Endothelial cell of umbilical vein (primary cell): ENCODE results near the gene ZNF774. TPM values are rescaled to one million over a fixed set of nuclear protein-coding genes. Genes with fewer than 3 reads are reported as not detected.
A peak's percentile ranks its signal among the peaks of the same experiment; 100 is the strongest.
"Not testable (repeated sequence)": the region's sequence is repeated elsewhere in the genome, so short reads cannot be mapped to it uniquely, and the experiment has no call there.

Experiments
- Bru-seq: library from RNA; stranded (reverse); fragments of 400-500 nt; gene quantifications from one replicate; lab custom pipeline; 2021; lab: Mats Ljungman, UMichigan
- BruChase-seq, 2 experiments: library from RNA; stranded (reverse); fragments of 400-500 nt; gene quantifications; one replicate each; lab custom pipeline; 2021; lab: Mats Ljungman, UMichigan
- BruUV-seq: library from RNA; stranded (reverse); fragments of 400-500 nt; replicated peaks from 2 replicates; lab custom pipeline; 2021; lab: Mats Ljungman, UMichigan
- CTCF ChIA-PET: fragments of 300-600, 350-600 bp; sonication (Branson Sonifier 250); formaldehyde crosslinking; loops from one replicate; lab custom pipeline; 2021; ENCODE audit warnings: antibody characterized with exemption, inconsistent platforms; lab: Charles Lee
- POLR2A ChIA-PET: fragments of 300-600, 350-600 bp; sonication (Branson Sonifier 250); formaldehyde crosslinking; loops from one replicate; lab custom pipeline; 2021; ENCODE audit warnings: antibody characterized with exemption, inconsistent platforms; lab: Charles Lee
- DNase-seq: peaks from one replicate; pipeline ENCODE4 v3.0.0-alpha.2; 2011; ENCODE audit warnings: low read depth, low spot score
- FAIRE-seq: peaks from 2 replicates; lab custom pipeline; 2011; peaks lifted over from hg19 to GRCh38; lab: Jason Lieb, UNC
- H2AFZ ChIP-seq: 2 replicates; pipeline ENCODE4 v1.6.0; 2012; ENCODE audit warnings: low read depth, low read length, control low read depth, inconsistent platforms
- H3K27ac ChIP-seq: 2 replicates; pipeline ENCODE4 v1.5.1; 2011; ENCODE audit warnings: low read depth, mild to moderate bottlenecking, control low read depth, low read length, moderate library complexity; ENCODE audit not compliant: insufficient read depth
- H3K27me3 ChIP-seq, 2 experiments: 2 replicates each; pipeline versions ENCODE4 v1.6.0 to v1.6.1; 2011; ENCODE audit warnings: low read length in 2 of 2, mixed read lengths in 1 of 2; ENCODE audit not compliant: control insufficient read depth in 2 of 2, insufficient read depth in 2 of 2
- H3K36me3 ChIP-seq, 2 experiments: 2 replicates in 1 of 2; 3 replicates in 1 of 2; pipeline ENCODE4 v1.5.1; 2011; ENCODE audit warnings: low read length in 2 of 2, mild to moderate bottlenecking in 1 of 2, moderate library complexity in 1 of 2; ENCODE audit not compliant: control insufficient read depth in 2 of 2, insufficient read depth in 2 of 2; ENCODE audit errors: extremely low read depth in 1 of 2
- H3K4me1 ChIP-seq: 3 replicates; pipeline ENCODE4 v1.5.1; 2011; ENCODE audit warnings: mild to moderate bottlenecking, low read length; ENCODE audit not compliant: control insufficient read depth, insufficient read depth; ENCODE audit errors: extremely low read depth
- H3K4me2 ChIP-seq: 2 replicates; pipeline ENCODE4 v1.6.1; 2011; ENCODE audit warnings: low read length, control low read depth, mixed read lengths; ENCODE audit not compliant: insufficient read depth
- H3K4me3 ChIP-seq, 3 experiments: fragments of 200-600 bp in 1 of 3; sonication (generic), shearing (Covaris generic) in 1 of 3; replicated peaks in 1 of 3; 2 replicates each; pipeline ENCODE4 v1.5.1; 2011 to 2016; ENCODE audit warnings: control low read depth in 3 of 3, low read length in 3 of 3, mild to moderate bottlenecking in 2 of 3, inconsistent platforms in 1 of 3, low read depth in 1 of 3, moderate library complexity in 1 of 3; ENCODE audit not compliant: insufficient read depth in 1 of 3
- H3K79me2 ChIP-seq: 2 replicates; pipeline ENCODE4 v1.6.0; 2012; ENCODE audit warnings: low read length, inconsistent platforms; ENCODE audit not compliant: control insufficient read depth, insufficient read depth
- H3K9ac ChIP-seq: replicated peaks from 2 replicates; pipeline ENCODE3; 2011; ENCODE audit warnings: low read length, control low read depth; ENCODE audit not compliant: insufficient read depth; ENCODE audit errors: extremely low read depth
- H3K9me1 ChIP-seq: replicated peaks from 3 replicates; pipeline ENCODE4 v1.6.0; 2011; ENCODE audit warnings: mild to moderate bottlenecking, low read length; ENCODE audit not compliant: control insufficient read depth, insufficient read depth; ENCODE audit errors: extremely low read depth
- H3K9me3 ChIP-seq: replicated peaks from 2 replicates; pipeline ENCODE4 v1.5.1; 2012; ENCODE audit warnings: low read length, inconsistent platforms; ENCODE audit not compliant: control insufficient read depth, insufficient read depth
- H4K20me1 ChIP-seq: replicated peaks from 2 replicates; pipeline ENCODE3; 2011; ENCODE audit warnings: mild to moderate bottlenecking, low read length; ENCODE audit not compliant: control insufficient read depth, insufficient read depth; ENCODE audit errors: extremely low read depth
- EZH2 ChIP-seq: IDR thresholded peaks from 2 replicates; pipeline ENCODE4 v1.6.1; 2012; ENCODE audit warnings: borderline replicate concordance, low read depth, mild to moderate bottlenecking, moderate library complexity, low read length, inconsistent platforms; ENCODE audit not compliant: severe bottlenecking
- POLR2A ChIP-seq: IDR thresholded peaks from 2 replicates; pipeline ENCODE4 v1.6.1; 2012; ENCODE audit warnings: low read depth, mild to moderate bottlenecking, control low read depth, low read length
- dilution Hi-C: fragments of 300-500 bp; cut with MboI; formaldehyde crosslinking; loops from one replicate; pipeline ENCODE4 v1.15.0; 2019; ENCODE audit warnings: low sequenced_read_pairs; ENCODE audit not compliant: extremely low pct_ligation_motif_present
- intact Hi-C: fragments of 100-400 bp; cut with micrococcal nuclease; formaldehyde crosslinking; loops from one replicate; pipeline ENCODE4 v1.10.0; 2022
- long read RNA-seq: library from polyadenylated mRNA; stranded (forward); transcript quantifications from one replicate; pipeline ENCODE4 v2.0.0, GENCODE V29; 2021
- polyA minus RNA-seq, 3 experiments: library from RNA; depleted of rRNA, polyadenylated mRNA; stranded (reverse); fragments of >200 nt; gene quantifications; 1 replicate in 1 of 3; 2 replicates in 2 of 3; pipeline ENCODE4 v1.2.3, GENCODE V29; 2011
- polyA plus RNA-seq, 4 experiments: library from polyadenylated mRNA; depleted of rRNA in 3 of 4; stranded (reverse) in 3 of 4; unstranded in 1 of 4; fragments of >200 nt; gene quantifications; 2 replicates each; pipeline versions ENCODE4 v1.2.1 to v1.2.3, GENCODE V29; 2011 to 2012; ENCODE audit warnings: missing spikeins in 1 of 4
- total RNA-seq: library from RNA; stranded (reverse); gene quantifications from 2 replicates; pipeline ENCODE4 v1.2.3, GENCODE V29; 2021
- TF ChIP-seq, protein P1 (sequence below), 2 donors: IDR thresholded peaks; 1 replicate in 1 of 2; 2 replicates in 1 of 2; pipeline ENCODE4 v1.5.1; 2011; ENCODE audit warnings: low read length in 2 of 2, mild to moderate bottlenecking in 2 of 2, moderate library complexity in 2 of 2, control low read depth in 1 of 2, inconsistent platforms in 1 of 2, low read depth in 1 of 2; ENCODE audit not compliant: insufficient read depth in 1 of 2; ENCODE audit errors: extremely low read depth in 1 of 2

Gene ZNF774
- total RNA-seq (2.6 and 3.9 TPM in 2 replicates), polyA plus RNA-seq (0.89 and 0.98 TPM in 2 replicates), polyA minus RNA-seq (0.51 and 1.8 TPM in 2 replicates), Bru-seq, nascent RNA (percentile 36 among the genes with signal in this experiment), BruChase-seq, experiment 1, labeled RNA remaining after a 6-hour chase (percentile 45 among the genes with signal in this experiment), BruChase-seq, experiment 2, labeled RNA remaining after a 2-hour chase (percentile 44 among the genes with signal in this experiment)
- polyA plus RNA-seq (2011; cell fraction: cytosol; rRNA removed) = 0.81 and 1.1 TPM in 2 replicates
- 1.4 and 1.5 TPM in 2 replicates for polyA plus RNA-seq (2011; cell fraction: nucleus; rRNA removed)
- polyA plus RNA-seq (2012) = 1.0 and 1.6 TPM in 2 replicates
- polyA minus RNA-seq (2011; cell fraction: cytosol; rRNA and poly(A)+ RNA removed) = 1.7 TPM
- 0.96 and 1.3 TPM in 2 replicates for polyA minus RNA-seq (2011; cell fraction: nucleus; rRNA and poly(A)+ RNA removed)
- long read RNA-seq, full-length matches to known transcripts = 2 of 3 reads
- long read RNA-seq, partial matches to known transcripts = 0 of 3 reads
- long read RNA-seq, other reads (novel, unspliced or antisense) = 1 of 3 reads

DNA sequence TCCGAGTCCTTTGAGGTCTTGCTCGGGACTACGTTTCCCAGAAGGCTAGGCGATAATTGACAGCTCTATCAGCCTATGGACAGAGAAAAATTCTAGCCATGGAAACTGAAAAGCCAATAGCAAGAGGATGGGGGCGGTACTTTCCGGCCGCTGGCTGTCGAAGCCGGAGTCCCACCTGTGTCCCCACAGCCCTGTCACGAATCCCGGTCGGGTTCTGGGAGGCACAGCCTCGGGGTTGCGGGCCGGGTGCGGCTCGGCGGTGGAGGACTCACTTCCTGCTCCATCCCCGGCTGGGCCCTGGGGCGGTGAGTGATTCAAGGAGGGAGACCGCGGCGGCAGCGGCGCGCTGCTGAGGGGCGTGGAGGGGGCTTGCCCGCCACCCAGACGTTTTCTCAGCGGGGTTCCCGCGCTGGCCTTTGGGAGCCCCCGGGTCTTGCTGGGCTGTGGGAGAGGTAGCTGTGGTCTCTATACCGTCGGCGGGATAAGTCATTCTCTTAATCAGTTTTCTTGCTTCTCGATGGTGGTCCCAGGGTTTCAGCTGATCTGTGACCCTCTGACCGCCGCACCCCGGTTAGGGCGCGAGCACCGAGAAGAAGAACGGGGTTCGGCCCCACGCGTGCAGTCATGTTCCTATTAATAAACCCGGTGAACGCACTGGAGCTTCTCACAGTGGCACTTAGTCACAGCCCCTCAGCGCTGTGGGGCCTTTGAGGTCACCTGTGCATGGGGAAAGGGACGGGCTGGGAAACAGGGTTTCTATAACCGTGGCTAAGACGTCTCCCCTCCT lies at the start of gene ZNF774:
Gene ZNF774, plus strand, starts transcription at position 178 of the 787 bp plus-strand sequence. CDS start 2,377 bp downstream, outside the sequence.
- H3K9me1 ChIP-seq = no peaks in the 10 kb centered on the region
- POLR2A ChIA-PET = interaction anchor here (1.3 kb wide), 1 partner anchor 36 kb away, joined by 3 read pairs; the partner anchor contains the start of gene IQGAP1
- TSS peak; percentile 43 for BruUV-seq
- H3K9me3 ChIP-seq = no peaks in the 10 kb centered on the region
- H3K4me2 ChIP-seq = peak within 1 kb of the TSS; percentile 71
- intact Hi-C loops = loop anchor here (2.0 kb wide), 1 partner anchor 37 kb away; the partner anchor contains the start of gene IQGAP1
- H3K9ac ChIP-seq = peak within 1 kb of the TSS; percentile 4
- no peaks in the 10 kb centered on the region for H3K36me3 ChIP-seq
- CTCF ChIA-PET = interaction anchor here (0.9 to 1.7 kb wide), 9 partner anchors 8 to 130 kb away, joined by 3 to 6 read pairs (median 4); no protein-coding TSS in a partner anchor
- H3K27me3 ChIP-seq = no peaks in the 10 kb centered on the region
- H3K27ac ChIP-seq = no peak within 1 kb of the TSS
- H3K79me2 ChIP-seq = no peaks in the 10 kb centered on the region
- DNase-seq (peak; percentile 96), FAIRE-seq (peak; percentile 99)
- H3K4me1 ChIP-seq = peaks cover 5% of the 10 kb centered on the region
- peak within 1 kb of the TSS; percentile 99 for H2AFZ ChIP-seq
- TF ChIP-seq, protein P1, sequence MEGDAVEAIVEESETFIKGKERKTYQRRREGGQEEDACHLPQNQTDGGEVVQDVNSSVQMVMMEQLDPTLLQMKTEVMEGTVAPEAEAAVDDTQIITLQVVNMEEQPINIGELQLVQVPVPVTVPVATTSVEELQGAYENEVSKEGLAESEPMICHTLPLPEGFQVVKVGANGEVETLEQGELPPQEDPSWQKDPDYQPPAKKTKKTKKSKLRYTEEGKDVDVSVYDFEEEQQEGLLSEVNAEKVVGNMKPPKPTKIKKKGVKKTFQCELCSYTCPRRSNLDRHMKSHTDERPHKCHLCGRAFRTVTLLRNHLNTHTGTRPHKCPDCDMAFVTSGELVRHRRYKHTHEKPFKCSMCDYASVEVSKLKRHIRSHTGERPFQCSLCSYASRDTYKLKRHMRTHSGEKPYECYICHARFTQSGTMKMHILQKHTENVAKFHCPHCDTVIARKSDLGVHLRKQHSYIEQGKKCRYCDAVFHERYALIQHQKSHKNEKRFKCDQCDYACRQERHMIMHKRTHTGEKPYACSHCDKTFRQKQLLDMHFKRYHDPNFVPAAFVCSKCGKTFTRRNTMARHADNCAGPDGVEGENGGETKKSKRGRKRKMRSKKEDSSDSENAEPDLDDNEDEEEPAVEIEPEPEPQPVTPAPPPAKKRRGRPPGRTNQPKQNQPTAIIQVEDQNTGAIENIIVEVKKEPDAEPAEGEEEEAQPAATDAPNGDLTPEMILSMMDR (IDR thresholded peaks at IDR 0.05; ENCODE audit: extremely low read depth in 1 of 2, insufficient read depth in 1 of 2, low read depth in 1 of 2, low read length in 2 of 2) = no peak
- TF ChIP-seq POLR2A (no peak), EZH2 (no peak)
- peak within 1 kb of the TSS; percentile 55 to 90 (median 61) for H3K4me3 ChIP-seq
- dilution Hi-C loops = no loop called here
- H4K20me1 ChIP-seq = no peaks in the 10 kb centered on the region

- H3K4me2 ChIP-seq, H3K9me1 ChIP-seq, H3K9me3 ChIP-seq, dilution Hi-C loops, intact Hi-C loops, H3K79me2 ChIP-seq, H3K4me3 ChIP-seq, H3K36me3 ChIP-seq, H3K27ac ChIP-seq, H3K9ac ChIP-seq, BruUV-seq, FAIRE-seq, H4K20me1 ChIP-seq, POLR2A ChIA-PET, H3K4me1 ChIP-seq, H3K27me3 ChIP-seq, H2AFZ ChIP-seq, DNase-seq: not testable (repeated sequence)
- CTCF ChIA-PET = interaction anchor here (0.6 to 3.1 kb wide), 4 partner anchors 11 to 177 kb away, joined by 3 to 13 read pairs (median 3); no protein-coding TSS in a partner anchor
Measured at GRCh38 chr15:90305355-90305754, 46.7 kb upstream of the ZNF774 start.
